Activated CD8-positive, alpha-beta T cell treated with anti-CD3 and anti-CD28 coated beads for 36 hours (primary cell): ENCODE measurements around the gene FAM222B. TPM values are rescaled to one million over a fixed set of nuclear protein-coding genes. Genes with fewer than 3 reads are reported as not detected.
"Not testable (repeated sequence)": the region's sequence is repeated elsewhere in the genome, so short reads cannot be mapped to it uniquely, and the experiment has no call there.

Experiments used
- ATAC-seq: fragments of 200-7000 bp; cut with Tn5 transposase; one replicate; pipeline ENCODE4 v1.10.0; 2021; ENCODE audit warnings: mild to moderate bottlenecking, moderate library complexity
- CTCF ChIA-PET: fragments of 350-600 bp; sonication (Branson Sonifier 250); formaldehyde crosslinking; loops from one replicate; lab custom pipeline; 2021; ENCODE audit warnings: antibody characterized with exemption; lab: Charles Lee
- POLR2A ChIA-PET: fragments of 350-600 bp; sonication (Branson Sonifier 250); formaldehyde crosslinking; loops from one replicate; lab custom pipeline; 2021; ENCODE audit warnings: antibody characterized with exemption; lab: Charles Lee
- DNase-seq: peaks from one replicate; pipeline ENCODE4 v3.0.0-alpha.2; 2020
- H3K27ac Mint-ChIP-seq: one replicate; pipeline ENCODE4 v1.8.0; 2021; ENCODE audit warnings: mild to moderate bottlenecking, mixed read lengths
- H3K27me3 Mint-ChIP-seq: one replicate; pipeline ENCODE4 v1.8.0; 2021; ENCODE audit warnings: mixed read lengths
- H3K36me3 Mint-ChIP-seq: one replicate; pipeline ENCODE4 v1.8.0; 2021; ENCODE audit warnings: low read depth, mixed read lengths
- H3K4me1 Mint-ChIP-seq: one replicate; pipeline ENCODE4 v1.8.0; 2021; ENCODE audit warnings: low read depth, mixed read lengths
- H3K4me3 Mint-ChIP-seq: one replicate; pipeline ENCODE4 v1.8.0; 2021; ENCODE audit warnings: mild to moderate bottlenecking, moderate library complexity, mixed read lengths
- H3K9me3 Mint-ChIP-seq: one replicate; pipeline ENCODE4 v1.8.0; 2021; ENCODE audit warnings: mixed read lengths
- CTCF ChIP-seq: fragments of 200-600 bp; IDR thresholded peaks from one replicate; pipeline ENCODE4 v1.8.0; 2022; ENCODE audit warnings: antibody characterized with exemption, mild to moderate bottlenecking
- intact Hi-C: fragments of 100-400 bp; cut with micrococcal nuclease; formaldehyde crosslinking; loops from one replicate; pipeline ENCODE4 v1.10.0; 2022
- total RNA-seq, 2 experiments: library from RNA; stranded (reverse); gene quantifications; one replicate each; pipeline ENCODE4 v1.2.3, GENCODE V29; 2021

The FAM222B gene
- total RNA-seq, 2 experiments from 2014 or later: 14.7 to 15.2 TPM

- no peak for TF ChIP-seq CTCF
- intact Hi-C loops: loop anchor here (5.0 kb wide), 3 partner anchors 37 to 177 kb away; partner anchors contain the start of gene DHRS13
- ChIA-PET CTCF (interaction anchor here (2.3 to 13.9 kb wide), 6 partner anchors 13 to 177 kb away, joined by 19 to 609 read pairs (median 27); partner anchors contain the start of genes BLTP2, DHRS13, PROCA1 and TRAF4), POLR2A (interaction anchor here (0.6 to 11.5 kb wide), 20 partner anchors 12 to 339 kb away, joined by 3 to 480 read pairs (median 4); partner anchors contain the start of genes BLTP2, DHRS13, PHF12 and PROCA1)
- peaks cover 55% of the 10 kb centered on the region for H3K36me3 Mint-ChIP-seq
- ATAC-seq: no peak
- peak; percentile 56 for DNase-seq
- H3K27me3 Mint-ChIP-seq: no peaks in the 10 kb centered on the region
- peak overlapping the region; percentile 100 for H3K4me3 Mint-ChIP-seq
- H3K4me1 Mint-ChIP-seq: peaks cover 39% of the 10 kb centered on the region
- H3K9me3 Mint-ChIP-seq: no peaks in the 10 kb centered on the region
- peak overlapping the region; percentile 89 for H3K27ac Mint-ChIP-seq
Observed at GRCh38 chr17:28725166-28725659, 117.4 kb downstream of the FAM222B start.

GRCh38 chr17:28724500-28725165, 118.0 kb downstream of the FAM222B start:
- POLR2A ChIA-PET: interaction anchor here (0.6 to 11.5 kb wide), 19 partner anchors 11 to 339 kb away, joined by 3 to 480 read pairs (median 5); partner anchors contain the start of genes BLTP2, DHRS13, FLOT2 and PHF12
- CTCF ChIA-PET: interaction anchor here (4.7 to 13.9 kb wide), 3 partner anchors 22 to 79 kb away, joined by 34 to 609 read pairs (median 99); partner anchors contain the start of genes BLTP2 and TRAF4
- DNase-seq (peak; percentile 35), ATAC-seq (no peak)
- intact Hi-C loops: loop anchor here (5.0 kb wide), 3 partner anchors 38 to 178 kb away; partner anchors contain the start of gene DHRS13
- H3K36me3 Mint-ChIP-seq: peaks cover 60% of the 10 kb centered on the region
- H3K9me3 Mint-ChIP-seq: no peaks in the 10 kb centered on the region
- no peaks in the 10 kb centered on the region for H3K27me3 Mint-ChIP-seq
- peaks cover 35% of the 10 kb centered on the region for H3K4me1 Mint-ChIP-seq
- H3K4me3 Mint-ChIP-seq: peak overlapping the region; percentile 100
- H3K27ac Mint-ChIP-seq: peak overlapping the region; percentile 89
- TF ChIP-seq CTCF: no peak

- peak overlapping the region; percentile 100 for H3K4me3 Mint-ChIP-seq
- ChIA-PET POLR2A (interaction anchor here (0.9 to 11.5 kb wide), 10 partner anchors 11 to 228 kb away, joined by 3 to 480 read pairs (median 8); partner anchors contain the start of genes DHRS13, FLOT2, PHF12 and PROCA1), CTCF (interaction anchor here (4.7 to 13.9 kb wide), 2 partner anchors 23 to 79 kb away, joined by 34 to 609 read pairs; partner anchors contain the start of genes BLTP2 and TRAF4)
- H3K9me3 Mint-ChIP-seq, H3K27me3 Mint-ChIP-seq, ATAC-seq, intact Hi-C loops, DNase-seq: not testable (repeated sequence)
- H3K36me3 Mint-ChIP-seq: peaks cover 60% of the 10 kb centered on the region
- H3K27ac Mint-ChIP-seq: peak overlapping the region; percentile 89
- H3K4me1 Mint-ChIP-seq: peaks cover 35% of the 10 kb centered on the region
Observed at GRCh38 chr17:28723836-28724499, 118.6 kb downstream of the FAM222B start.

- DNase-seq (no peak), ATAC-seq (no peak)
- POLR2A ChIA-PET: interaction anchor here (0.9 to 11.5 kb wide), 6 partner anchors 10 to 226 kb away, joined by 3 to 480 read pairs (median 27); partner anchors contain the start of genes FLOT2, PROCA1 and TRAF4
- Mint-ChIP-seq H3K27ac (peak overlapping the region; percentile 89), H3K4me1 (peaks cover 38% of the 10 kb centered on the region), H3K27me3 (peaks cover 3% of the 10 kb centered on the region), H3K36me3 (peaks cover 60% of the 10 kb centered on the region), H3K4me3 (peak overlapping the region; percentile 100), H3K9me3 (no peaks in the 10 kb centered on the region)
- no peak for TF ChIP-seq CTCF
- intact Hi-C loops: no loop called here
- CTCF ChIA-PET: interaction anchor here (4.7 to 13.9 kb wide), 2 partner anchors 23 to 78 kb away, joined by 34 to 609 read pairs; partner anchors contain the start of genes BLTP2 and TRAF4
Observed at GRCh38 chr17:28723159-28723835, 119.3 kb downstream of the FAM222B start.
